ENCODE data around the gene GALR1. TPM values are rescaled to one million over a fixed set of nuclear protein-coding genes. Genes with fewer than 3 reads are reported as not detected.

GALR1 gene
- total RNA-seq, 1 donor from 2014 or later: not detected

DNA sequence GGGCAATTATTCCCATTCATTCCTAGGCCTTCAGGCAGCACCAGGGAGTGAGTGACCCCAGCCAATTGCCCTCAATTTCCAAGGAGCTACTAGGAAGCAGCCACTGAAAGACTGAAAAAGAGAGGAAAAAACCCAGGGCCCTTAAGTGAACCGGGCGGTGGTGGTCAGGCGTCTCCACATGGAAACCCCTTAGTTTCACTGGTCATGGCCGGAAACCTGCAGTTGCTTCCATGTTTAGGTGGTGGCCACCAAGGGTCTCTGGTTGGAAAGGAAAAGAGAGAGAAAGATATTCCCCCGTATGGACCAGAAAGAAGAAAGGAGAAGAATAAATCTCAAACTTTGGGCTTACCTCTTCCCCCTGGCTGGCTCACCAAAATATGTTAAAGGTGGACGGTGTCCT lies 64.9 kb downstream of the GALR1 start:
- Histone ChIP-seq H3K36me3 (no peaks in the 10 kb centered on the region), H3K9me3 (no peaks in the 10 kb centered on the region), H3K4me1 (no peaks in the 10 kb centered on the region), H3K27ac (no peak overlapping the region), H3K4me3 (no peak overlapping the region), H3K27me3 (ENCODE audit: low read depth) (no peaks in the 10 kb centered on the region)
- intact Hi-C loops (cut with DNase I): no loop called here
- no peak for ATAC-seq
- TF ChIP-seq, protein P1, sequence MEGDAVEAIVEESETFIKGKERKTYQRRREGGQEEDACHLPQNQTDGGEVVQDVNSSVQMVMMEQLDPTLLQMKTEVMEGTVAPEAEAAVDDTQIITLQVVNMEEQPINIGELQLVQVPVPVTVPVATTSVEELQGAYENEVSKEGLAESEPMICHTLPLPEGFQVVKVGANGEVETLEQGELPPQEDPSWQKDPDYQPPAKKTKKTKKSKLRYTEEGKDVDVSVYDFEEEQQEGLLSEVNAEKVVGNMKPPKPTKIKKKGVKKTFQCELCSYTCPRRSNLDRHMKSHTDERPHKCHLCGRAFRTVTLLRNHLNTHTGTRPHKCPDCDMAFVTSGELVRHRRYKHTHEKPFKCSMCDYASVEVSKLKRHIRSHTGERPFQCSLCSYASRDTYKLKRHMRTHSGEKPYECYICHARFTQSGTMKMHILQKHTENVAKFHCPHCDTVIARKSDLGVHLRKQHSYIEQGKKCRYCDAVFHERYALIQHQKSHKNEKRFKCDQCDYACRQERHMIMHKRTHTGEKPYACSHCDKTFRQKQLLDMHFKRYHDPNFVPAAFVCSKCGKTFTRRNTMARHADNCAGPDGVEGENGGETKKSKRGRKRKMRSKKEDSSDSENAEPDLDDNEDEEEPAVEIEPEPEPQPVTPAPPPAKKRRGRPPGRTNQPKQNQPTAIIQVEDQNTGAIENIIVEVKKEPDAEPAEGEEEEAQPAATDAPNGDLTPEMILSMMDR (IDR thresholded peaks at IDR 0.05): no peak
- no peak for DNase-seq

DNA sequence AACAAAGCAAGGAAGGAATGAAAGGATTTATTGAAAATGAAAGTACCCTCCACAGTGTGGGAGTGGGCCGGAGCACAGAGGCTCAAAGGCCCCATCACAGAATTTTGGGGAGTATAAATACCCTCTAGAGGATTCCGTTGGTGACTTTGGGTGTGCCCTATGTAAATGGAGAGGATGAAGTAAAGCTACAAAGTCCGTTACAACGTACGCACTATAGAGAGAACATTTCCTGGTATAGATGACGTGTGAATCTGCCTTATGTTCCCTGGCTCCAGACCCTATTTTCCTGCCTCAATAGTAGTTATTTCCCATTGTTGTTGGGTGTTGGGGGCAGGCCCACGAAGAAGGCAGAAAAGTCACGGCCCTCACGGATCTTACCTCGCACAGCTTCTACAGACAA lies 65.3 kb downstream of the GALR1 start:
- TF ChIP-seq, protein P1 (IDR thresholded peaks at IDR 0.05): no peak
- Histone ChIP-seq H3K36me3 (no peaks in the 10 kb centered on the region), H3K27me3 (ENCODE audit: low read depth) (peaks cover under 1% of the 10 kb centered on the region), H3K27ac (no peak overlapping the region), H3K4me1 (no peaks in the 10 kb centered on the region), H3K9me3 (no peaks in the 10 kb centered on the region), H3K4me3 (no peak overlapping the region)
- ATAC-seq (no peak), DNase-seq (no peak)
- intact Hi-C loops (cut with DNase I): no loop called here

DNA sequence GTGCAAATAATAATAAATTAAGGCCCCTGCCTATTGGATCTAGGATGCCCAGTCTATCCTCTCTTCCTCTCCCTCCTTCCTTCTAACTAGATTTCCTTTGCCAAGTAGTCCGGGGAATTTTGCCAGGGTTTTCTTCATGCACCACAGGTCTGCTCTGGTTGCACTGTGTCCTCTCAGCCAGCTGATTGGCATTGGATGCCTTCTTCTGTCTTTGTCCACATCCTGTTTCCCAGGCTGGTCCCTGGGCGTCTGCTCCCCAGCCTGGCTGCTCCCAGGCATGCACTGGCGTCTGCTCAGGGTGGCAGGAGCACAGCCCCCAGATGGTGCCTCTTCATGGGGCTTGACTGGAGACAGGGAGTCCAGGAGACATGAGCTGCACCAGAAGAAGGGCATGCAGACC lies 66.4 kb downstream of the GALR1 start:
- Histone ChIP-seq H3K9me3 (no peaks in the 10 kb centered on the region), H3K27ac (no peak overlapping the region), H3K4me3 (no peak overlapping the region), H3K27me3 (ENCODE audit: low read depth) (peaks cover 11% of the 10 kb centered on the region), H3K4me1 (no peaks in the 10 kb centered on the region), H3K36me3 (no peaks in the 10 kb centered on the region)
- TF ChIP-seq, protein P1 (IDR thresholded peaks at IDR 0.05): no peak
- no peak for ATAC-seq
- DNase-seq: no peak
- intact Hi-C loops (cut with DNase I): no loop called here

DNA sequence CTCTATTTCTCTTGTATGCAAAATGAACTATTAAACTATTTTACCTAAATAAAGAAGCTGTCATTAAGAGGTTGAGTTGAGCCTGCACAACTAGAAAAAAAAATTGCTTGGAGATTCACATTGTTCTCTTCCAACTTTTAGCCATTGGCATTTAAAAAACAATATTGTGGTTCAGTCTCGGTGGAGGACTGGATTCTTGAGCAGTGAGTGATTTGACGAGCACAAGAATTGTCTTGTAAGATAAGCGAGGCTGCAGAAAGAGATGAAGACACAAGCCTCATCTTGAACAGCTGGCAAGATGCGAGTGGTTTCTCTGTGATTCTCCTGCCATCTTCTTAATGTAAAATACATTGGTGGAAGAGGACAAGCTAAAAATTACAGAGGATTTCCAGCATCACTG lies 67.0 kb downstream of the GALR1 start:
- no peak for ATAC-seq
- peaks cover 11% of the 10 kb centered on the region for H3K27me3 ChIP-seq (ENCODE audit: low read depth)
- TF ChIP-seq, protein P1 (IDR thresholded peaks at IDR 0.05): no peak
- H3K4me1 ChIP-seq: no peaks in the 10 kb centered on the region
- intact Hi-C loops (cut with DNase I): no loop called here
- no peak overlapping the region for H3K27ac ChIP-seq
- no peaks in the 10 kb centered on the region for H3K9me3 ChIP-seq
- no peak for DNase-seq
- H3K4me3 ChIP-seq: no peak overlapping the region
- no peaks in the 10 kb centered on the region for H3K36me3 ChIP-seq

DNA sequence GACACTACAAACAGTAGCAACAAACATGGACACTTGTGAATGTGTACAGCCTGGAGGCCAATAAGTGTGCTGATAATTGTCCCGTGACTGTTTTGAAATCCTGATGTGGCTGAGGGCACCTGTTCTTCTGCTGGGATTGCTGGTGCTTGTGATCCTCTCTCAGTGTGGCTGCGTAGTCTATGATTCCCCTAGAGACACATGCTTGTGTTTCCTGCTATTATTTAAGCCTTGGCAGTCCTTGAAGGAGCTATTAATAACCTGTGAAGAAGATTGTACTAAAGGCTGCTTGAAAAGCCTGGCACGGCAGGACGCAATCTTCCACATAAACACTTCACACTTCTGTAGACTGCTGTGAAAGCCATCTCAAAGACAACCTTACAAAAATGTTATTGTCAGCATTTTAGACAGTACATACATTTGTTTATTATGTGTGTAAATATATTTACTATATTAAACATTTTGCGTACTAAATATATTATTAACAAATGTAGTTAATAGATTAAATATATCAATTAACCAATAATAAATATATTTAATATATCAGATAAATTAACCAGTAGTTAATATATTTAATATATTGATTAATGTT lies 71.4 kb downstream of the GALR1 start:
- ATAC-seq (no peak), DNase-seq (no peak)
- H3K4me1 ChIP-seq: no peaks in the 10 kb centered on the region
- H3K9me3 ChIP-seq: no peaks in the 10 kb centered on the region
- TF ChIP-seq, protein P1 (IDR thresholded peaks at IDR 0.05): no peak
- H3K36me3 ChIP-seq: no peaks in the 10 kb centered on the region
- intact Hi-C loops (cut with DNase I): no loop called here
- H3K4me3 ChIP-seq: no peak overlapping the region
- H3K27ac ChIP-seq: no peak overlapping the region
- peaks cover 16% of the 10 kb centered on the region for H3K27me3 ChIP-seq (ENCODE audit: low read depth)
